ENCODE data around the gene VAMP3.

GRCh38 chr1:7826363-7826762, 55.3 kb downstream of the VAMP3 start:
- TF ChIP-seq, protein P1, sequence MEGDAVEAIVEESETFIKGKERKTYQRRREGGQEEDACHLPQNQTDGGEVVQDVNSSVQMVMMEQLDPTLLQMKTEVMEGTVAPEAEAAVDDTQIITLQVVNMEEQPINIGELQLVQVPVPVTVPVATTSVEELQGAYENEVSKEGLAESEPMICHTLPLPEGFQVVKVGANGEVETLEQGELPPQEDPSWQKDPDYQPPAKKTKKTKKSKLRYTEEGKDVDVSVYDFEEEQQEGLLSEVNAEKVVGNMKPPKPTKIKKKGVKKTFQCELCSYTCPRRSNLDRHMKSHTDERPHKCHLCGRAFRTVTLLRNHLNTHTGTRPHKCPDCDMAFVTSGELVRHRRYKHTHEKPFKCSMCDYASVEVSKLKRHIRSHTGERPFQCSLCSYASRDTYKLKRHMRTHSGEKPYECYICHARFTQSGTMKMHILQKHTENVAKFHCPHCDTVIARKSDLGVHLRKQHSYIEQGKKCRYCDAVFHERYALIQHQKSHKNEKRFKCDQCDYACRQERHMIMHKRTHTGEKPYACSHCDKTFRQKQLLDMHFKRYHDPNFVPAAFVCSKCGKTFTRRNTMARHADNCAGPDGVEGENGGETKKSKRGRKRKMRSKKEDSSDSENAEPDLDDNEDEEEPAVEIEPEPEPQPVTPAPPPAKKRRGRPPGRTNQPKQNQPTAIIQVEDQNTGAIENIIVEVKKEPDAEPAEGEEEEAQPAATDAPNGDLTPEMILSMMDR (IDR thresholded peaks at IDR 0.05) = no peak
- no peak for TF ChIP-seq POLR2A (IDR thresholded peaks at IDR 0.05)
